GM19438 (cell line): Measurements from ENCODE around the gene KCNK4.
A peak's percentile ranks its signal among the peaks of the same experiment; 100 is the strongest.
"Not testable (repeated sequence)": the region's sequence is repeated elsewhere in the genome, so short reads cannot be mapped to it uniquely, and the experiment has no call there.

Source experiments
- ATAC-seq: cut with Tn5 transposase; IDR thresholded peaks from one replicate; pipeline ENCODE4 v1.9.1; 2021; ENCODE audit warnings: low read depth; ENCODE audit not compliant: unreplicated experiment

KCNK4 gene

DNA sequence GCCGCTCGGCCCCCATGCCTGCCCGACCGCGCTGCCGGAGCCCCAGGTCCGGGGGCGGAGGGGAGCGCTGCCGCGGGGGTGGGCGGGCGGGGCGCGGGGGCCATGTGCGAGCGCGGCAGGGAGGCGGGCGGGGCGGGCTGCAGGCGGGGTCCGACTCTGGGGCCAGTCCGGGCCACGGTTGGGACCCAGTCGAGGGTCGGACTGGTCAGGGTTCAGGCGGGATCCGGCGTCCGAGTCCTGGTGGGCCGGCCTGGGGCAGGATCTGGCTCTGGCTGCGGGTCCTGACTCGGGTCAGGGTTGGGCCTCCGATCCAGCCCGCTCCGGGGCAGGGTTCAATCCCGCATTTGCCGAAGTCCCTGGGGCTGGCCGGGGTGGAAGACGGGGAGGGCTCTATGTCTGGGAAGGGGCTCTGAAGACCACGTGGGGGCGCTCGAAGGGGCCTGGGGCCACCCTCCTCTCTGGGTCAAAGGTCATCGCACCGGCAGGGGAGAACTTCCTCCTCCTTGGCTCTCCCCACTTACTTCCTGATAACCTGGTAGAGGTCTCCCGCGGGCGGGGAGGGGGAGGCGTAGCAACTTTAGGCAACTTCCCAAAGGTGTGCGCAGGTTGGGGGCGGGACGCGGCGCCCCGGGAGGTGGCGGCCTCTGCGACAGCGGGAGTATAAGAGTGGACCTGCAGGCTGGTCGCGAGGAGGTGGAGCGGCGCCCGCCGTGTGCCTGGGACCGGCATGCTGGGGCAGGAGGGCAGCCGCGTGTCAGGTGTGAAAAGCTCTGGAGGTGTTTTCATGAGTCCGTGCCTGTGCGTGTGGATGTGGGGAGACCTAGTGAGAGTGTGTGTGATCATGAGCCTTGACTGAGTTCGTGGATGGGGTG is 14.8 kb downstream of the KCNK4 start:
- ATAC-seq = peak; percentile 25

DNA sequence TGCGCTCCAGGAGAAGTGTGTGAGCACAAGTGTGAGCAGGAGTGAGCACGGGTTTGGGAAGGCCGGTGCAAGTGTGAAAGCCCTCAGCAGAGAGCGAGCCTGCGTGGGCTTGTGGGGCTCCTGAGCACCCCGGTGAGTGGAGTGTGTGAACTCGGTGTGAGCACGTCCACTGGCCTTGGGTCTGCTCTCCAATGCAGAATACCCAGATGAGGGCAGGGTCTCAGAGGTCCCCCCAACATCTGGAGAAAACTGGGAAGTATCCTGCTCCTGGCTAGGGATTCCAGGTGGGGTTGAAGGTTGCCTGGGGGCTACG is 15.4 kb downstream of the KCNK4 start:
- ATAC-seq = no peak

DNA sequence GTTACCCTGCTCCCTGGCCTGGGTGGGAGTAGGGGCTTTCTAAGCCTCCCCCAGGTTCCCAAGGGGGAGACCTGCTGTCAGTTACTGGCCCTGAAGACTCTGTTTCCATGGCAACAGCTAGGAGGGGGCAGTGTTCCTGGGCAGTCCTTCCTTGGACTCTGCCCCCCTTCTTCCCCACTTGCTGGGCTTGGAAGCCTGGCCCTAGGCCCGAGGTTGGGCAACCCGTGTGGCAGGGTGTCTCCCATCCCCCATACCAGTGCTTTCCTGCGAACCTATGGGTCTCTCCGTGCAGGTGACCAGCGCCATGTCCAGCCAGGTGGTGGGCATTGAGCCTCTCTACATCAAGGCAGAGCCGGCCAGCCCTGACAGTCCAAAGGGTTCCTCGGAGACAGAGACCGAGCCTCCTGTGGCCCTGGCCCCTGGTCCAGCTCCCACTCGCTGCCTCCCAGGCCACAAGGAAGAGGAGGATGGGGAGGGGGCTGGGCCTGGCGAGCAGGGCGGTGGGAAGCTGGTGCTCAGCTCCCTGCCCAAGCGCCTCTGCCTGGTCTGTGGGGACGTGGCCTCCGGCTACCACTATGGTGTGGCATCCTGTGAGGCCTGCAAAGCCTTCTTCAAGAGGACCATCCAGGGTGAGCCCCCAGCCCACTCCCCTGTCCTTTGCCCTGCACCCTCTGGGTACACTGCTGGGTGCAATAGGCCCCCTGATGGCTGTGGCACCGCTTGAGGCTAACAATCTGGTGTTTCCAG is 15.9 kb downstream of the KCNK4 start:
- no peak for ATAC-seq

DNA sequence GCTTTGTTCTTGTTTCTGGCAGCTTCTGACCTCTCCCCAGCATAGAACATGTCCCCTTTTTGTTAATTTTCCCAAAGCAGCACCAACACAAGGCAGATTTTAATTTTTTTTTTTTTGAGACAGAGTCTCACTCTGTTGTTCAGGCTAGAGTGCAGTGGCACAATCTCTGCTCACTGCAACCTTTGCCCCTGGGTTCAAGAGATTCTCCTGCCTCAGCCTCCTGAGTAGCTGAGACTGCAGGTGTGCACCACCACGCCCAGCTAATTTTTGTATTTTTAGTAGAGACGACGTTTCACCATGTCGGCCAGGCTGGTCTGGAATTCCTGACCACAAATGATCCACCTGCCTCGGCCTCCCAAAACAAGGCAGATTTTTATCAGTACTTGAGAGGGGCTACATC is 16.7 kb downstream of the KCNK4 start:
- not testable (repeated sequence) for ATAC-seq

DNA sequence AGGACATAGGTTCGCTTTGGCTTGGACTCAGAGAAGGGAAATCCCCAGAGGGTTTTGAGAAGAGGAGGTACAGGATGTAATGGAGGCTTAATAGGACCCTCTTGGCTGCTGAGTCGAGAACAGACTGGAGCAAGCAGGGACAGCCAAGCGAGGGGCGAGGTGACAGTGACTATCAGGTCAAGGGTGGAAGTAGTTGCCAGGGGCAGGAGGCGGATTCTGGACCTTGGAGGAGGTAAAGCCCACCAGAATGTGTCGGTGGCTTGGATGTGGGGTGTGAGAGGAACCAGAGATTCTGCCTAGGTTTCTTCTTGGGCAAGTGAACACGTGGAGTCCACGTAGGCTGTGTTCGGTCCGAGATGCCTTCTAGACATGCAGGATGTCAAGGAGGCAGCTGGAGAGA is 21.8 kb downstream of the KCNK4 start:
- ATAC-seq = no peak

DNA sequence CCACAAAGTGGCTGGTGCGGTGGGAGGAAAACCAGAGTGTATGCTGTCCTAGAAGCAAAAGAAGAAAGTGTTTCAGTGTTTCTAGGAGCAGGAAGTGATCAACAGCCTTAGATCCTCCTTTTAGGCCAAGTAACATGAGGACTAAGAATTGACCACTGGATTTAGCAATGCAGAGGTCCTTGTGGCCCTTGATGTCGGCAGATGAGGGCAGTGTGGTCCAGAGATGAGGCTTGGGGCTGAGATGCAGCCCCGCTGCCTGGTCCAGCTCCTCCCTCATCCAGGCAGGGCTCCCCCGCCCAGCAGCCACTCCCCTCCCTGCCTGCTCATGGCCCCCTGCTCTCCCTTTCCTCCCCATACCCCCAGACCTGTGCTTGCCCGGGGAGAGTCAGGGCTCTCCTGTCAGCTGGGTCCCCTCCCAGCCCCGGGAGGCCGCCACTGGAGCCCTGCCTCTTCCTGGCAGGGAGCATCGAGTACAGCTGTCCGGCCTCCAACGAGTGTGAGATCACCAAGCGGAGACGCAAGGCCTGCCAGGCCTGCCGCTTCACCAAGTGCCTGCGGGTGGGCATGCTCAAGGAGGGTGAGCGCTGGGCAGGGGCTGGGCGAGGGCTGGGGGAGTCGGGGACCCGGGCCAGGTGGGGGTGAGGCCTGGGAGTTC is 22.5 kb downstream of the KCNK4 start:
- ATAC-seq = no peak

DNA sequence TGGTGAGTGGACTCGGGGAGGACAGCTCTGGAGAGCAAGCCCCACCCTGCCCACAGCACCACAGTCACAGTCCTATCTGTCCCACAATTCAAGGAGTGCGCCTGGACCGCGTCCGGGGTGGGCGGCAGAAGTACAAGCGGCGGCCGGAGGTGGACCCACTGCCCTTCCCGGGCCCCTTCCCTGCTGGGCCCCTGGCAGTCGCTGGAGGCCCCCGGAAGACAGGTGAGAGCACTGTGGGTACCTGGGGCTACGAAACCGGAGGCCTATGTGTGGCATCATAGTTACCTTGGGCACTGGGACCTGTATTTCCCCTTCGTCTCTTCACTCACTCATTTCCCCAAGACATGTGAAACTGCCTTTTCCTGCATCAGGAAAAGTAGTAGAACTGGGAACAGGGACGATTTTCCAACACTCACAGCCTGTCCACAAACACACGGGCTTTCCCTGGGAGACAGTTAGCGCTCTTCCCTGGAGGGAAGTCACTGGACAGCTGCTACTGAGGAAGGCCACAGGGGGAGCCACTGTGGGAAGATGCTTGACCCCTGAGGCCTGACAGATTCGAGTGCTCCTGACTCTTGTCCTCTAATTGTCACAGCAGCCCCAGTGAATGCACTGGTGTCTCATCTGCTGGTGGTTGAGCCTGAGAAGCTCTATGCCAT is 23.2 kb downstream of the KCNK4 start:
- no peak for ATAC-seq

DNA sequence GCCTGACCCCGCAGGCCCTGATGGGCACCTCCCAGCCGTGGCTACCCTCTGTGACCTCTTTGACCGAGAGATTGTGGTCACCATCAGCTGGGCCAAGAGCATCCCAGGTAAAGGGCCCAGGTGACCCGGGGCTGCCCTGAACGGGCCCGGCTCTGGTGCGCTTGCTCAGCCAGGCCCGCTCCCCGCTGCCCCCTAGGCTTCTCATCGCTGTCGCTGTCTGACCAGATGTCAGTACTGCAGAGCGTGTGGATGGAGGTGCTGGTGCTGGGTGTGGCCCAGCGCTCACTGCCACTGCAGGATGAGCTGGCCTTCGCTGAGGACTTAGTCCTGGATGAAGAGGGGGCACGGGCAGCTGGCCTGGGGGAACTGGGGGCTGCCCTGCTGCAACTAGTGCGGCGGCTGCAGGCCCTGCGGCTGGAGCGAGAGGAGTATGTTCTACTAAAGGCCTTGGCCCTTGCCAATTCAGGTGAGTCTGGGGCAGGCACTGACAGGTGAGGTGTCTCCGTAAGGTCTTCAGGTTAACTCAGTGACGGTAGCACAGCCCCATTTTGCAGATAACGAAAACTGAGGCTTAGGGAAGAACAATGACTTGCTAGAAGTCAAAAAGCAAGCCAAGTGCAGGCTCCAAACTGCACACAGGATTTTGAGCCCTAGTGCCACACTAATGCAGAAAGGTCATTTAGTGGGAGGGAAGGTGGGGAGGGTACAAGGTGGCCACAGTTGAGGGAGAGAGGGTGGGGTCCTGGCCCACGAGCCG is 23.9 kb downstream of the KCNK4 start:
- no peak for ATAC-seq

DNA sequence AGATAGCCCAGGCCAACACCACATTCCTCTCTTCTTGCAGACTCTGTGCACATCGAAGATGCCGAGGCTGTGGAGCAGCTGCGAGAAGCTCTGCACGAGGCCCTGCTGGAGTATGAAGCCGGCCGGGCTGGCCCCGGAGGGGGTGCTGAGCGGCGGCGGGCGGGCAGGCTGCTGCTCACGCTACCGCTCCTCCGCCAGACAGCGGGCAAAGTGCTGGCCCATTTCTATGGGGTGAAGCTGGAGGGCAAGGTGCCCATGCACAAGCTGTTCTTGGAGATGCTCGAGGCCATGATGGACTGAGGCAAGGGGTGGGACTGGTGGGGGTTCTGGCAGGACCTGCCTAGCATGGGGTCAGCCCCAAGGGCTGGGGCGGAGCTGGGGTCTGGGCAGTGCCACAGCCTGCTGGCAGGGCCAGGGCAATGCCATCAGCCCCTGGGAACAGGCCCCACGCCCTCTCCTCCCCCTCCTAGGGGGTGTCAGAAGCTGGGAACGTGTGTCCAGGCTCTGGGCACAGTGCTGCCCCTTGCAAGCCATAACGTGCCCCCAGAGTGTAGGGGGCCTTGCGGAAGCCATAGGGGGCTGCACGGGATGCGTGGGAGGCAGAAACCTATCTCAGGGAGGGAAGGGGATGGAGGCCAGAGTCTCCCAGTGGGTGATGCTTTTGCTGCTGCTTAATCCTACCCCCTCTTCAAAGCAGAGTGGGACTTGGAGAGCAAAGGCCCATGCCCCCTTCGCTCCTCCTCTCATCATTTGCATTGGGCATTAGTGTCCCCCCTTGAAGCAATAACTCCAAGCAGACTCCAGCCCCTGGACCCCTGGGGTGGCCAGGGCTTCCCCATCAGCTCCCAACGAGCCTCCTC is 24.8 kb downstream of the KCNK4 start:
- not testable (repeated sequence) for ATAC-seq

DNA sequence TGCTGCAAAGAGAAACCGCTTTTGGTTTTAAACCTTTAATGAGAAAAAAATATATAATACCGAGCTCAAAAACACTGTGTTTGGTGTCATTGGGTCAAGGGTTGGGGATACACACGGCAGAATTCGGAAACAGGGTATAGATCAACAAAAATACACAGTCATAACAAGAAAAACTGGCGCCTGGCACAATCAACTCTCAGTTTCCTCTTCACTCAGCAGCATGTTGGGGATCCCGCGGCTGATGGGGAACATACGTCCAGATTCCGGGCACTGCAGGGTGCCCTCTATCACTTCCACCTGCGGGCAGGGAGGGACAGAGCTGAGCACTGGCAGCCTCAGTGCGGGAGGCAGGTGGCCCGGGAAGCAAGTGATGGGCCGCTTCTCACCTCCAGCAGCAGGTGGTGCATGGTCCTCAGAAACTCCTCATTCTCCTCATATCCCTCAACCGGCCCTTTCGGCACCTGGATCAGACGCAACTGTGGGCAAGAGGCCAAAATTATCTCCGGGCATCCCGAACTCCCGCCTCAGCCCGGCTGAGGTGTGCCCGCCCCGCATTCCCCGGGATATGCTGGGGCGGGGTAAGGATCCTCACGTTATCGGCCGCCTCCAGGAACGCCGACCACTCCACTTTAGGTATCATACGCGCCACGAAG is 25.7 kb downstream of the KCNK4 start:
- no peak for ATAC-seq

DNA sequence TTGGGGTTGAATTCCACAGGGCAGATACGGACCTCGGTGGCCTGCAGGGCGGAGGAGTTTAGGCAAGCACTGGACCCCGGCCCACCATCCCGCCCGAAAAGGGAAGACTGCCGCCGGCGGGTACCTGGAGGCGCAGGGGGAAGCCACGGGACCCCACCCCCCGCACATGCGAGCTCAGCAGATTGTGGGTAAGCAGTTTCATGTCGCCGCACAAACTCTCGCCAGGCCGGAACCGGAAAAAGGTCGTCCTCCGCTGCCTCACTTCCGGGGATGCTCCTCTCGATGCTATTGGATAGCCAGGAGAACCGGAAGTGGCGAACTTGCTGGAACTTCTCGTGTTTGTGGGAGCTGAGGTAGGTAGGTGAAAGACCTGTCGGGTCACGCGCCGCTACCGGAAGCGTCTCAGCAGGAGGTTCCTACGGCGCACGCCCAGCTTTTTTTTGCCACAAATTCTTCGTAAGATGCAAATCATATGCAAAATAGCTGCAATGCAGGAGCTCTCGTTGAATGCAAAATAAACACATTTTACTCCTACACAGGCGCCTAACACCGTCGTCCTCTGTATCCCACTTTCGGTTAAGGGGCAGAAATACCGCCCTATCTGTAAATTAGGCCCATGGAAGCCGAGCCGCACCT is 26.3 kb downstream of the KCNK4 start, which contains the start of gene TRMT112:
Gene TRMT112 (minus strand): TSS at position 235 of the 636 bp plus-strand sequence. CDS start 33 bp downstream, at position 202.
- ATAC-seq = peak; percentile 70

DNA sequence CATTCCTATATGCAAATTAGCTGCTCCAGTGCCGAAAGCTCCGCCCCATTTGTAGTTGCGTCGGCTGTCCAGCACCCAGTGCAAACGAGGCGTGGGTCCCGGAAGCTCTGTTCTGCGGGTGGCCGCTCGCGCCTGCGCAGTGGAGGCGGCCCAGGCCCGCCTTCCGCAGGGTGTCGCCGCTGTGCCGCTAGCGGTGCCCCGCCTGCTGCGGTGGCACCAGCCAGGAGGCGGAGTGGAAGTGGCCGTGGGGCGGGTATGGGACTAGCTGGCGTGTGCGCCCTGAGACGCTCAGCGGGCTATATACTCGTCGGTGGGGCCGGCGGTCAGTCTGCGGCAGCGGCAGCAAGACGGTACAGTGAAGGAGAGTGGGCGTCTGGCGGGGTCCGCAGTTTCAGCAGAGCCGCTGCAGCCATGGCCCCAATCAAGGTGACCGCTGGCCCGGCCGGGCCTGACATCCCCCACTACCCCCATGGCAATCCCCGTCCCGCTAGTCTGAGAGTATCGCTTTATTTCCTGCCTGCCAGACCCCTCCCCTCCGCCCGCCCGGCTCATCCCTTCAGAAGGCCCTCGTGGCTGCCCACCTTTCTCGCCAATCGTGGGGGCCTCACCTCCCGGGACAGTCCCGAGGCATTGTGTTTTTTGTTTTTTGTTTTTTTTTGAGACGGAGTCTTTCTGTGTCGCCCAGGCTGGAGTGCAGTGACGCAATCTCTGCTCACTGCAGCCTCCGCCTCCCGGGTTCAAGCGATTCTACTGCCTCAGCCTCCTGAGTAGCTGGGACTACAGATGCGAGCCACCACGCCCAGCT is 27.1 kb downstream of the KCNK4 start, which contains the start of gene PRDX5:
Gene PRDX5 (plus strand): TSS at position 161 of the 805 bp plus-strand sequence. CDS start 95 bp downstream, at position 256.
- ATAC-seq = peak; percentile 61

DNA sequence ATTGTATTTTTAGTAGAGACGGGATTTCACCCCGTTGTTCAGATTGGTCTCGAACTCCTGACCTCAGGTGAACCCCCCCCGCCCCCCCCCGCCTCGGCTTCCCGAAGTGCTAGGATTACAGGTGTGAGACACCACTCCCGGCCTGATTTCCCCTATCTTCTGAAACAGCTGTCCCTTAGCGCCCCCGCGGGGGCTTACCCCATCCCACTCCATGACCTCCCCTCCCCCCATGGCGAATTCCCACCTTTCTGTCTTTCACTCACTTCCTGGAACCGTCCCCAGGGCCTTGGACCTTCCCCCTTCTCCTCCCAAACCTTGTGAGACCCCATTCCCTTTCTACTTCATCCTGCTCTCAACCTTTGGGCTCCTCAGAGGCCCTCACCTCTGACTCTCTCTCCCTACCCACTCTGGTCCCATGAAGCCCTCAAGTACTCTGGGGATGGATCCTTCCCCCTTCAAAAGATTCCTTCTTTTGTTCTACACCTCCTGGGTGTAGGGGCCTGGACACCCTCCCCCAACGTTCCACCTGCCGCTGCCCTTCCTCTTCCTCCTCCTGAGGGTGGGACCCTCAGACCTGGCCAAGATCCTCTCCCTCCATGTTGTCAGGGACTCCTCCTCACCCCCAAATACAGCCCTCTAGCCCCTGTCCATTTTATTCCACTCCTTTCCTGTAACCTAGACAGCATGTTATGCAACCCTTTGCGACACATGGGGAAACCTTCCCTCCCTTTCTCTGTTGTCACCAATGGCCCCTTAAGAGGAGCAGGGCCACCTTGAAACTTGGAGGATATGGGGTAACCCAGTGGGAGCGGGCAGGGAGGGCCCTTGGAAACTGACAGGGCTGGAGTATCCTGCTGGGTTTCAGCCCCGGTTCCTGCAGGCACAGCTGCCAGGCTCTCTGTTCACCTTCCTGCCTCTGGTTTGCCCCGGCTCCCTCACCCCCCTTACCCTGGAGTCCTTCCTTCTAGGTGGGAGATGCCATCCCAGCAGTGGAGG is 28.0 kb downstream of the KCNK4 start:
- no peak for ATAC-seq

DNA sequence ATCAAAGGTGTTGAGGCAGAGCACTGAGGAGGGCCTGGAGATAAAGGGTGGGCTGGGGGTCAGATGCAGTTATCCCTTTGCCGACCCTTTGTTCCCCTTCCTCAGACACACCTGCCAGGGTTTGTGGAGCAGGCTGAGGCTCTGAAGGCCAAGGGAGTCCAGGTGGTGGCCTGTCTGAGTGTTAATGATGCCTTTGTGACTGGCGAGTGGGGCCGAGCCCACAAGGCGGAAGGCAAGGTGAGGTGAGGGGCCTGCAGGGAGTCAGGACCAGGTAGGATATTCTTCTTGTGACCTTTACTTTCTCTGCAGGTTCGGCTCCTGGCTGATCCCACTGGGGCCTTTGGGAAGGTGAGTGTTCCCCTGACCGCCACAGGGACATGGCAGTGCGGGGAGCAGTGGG is 29.5 kb downstream of the KCNK4 start:
- ATAC-seq = no peak

DNA sequence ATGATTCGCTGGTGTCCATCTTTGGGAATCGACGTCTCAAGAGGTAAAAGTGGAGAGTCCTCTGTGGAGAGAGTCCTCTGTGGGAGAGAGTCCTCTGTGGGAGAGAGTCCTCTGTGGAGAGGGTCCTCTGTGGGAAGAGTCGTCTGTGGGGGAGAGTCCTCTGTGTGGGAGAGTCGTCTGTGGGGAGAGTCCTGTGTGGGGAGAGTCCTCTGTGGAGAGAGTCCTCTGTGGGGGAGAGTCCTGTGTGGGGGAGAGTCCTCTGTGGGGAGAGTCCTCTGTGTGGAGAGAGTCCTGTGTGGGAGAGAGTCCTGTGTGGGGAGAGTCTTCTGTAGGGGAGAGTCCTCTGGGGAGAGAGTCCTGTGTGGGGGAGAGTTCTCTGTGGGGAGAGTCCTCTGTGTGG is 29.9 kb downstream of the KCNK4 start:
- no peak for ATAC-seq

DNA sequence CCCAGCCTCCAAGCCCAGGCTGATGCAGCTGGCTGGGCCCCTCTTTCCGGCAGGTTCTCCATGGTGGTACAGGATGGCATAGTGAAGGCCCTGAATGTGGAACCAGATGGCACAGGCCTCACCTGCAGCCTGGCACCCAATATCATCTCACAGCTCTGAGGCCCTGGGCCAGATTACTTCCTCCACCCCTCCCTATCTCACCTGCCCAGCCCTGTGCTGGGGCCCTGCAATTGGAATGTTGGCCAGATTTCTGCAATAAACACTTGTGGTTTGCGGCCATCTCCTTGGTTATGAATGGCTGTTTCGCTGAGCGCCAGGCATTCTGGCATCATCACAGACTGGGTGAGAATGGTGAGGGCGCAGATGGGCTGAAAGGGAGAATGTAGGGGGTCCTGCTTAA is 30.4 kb downstream of the KCNK4 start:
- ATAC-seq = no peak
